OCI-LY3 (cell line): ENCODE results near the gene TENM4.
"Not testable (repeated sequence)": the region's sequence is repeated elsewhere in the genome, so short reads cannot be mapped to it uniquely, and the experiment has no call there.

Experiments
- H2AFZ ChIP-seq: fragments of 200-600, 300-600 bp; shearing (Covaris generic); 2 replicates; pipeline ENCODE4 v1.6.0; 2014; ENCODE audit warnings: antibody characterized with exemption, low read depth, low read length
- H3K27ac ChIP-seq: fragments of 200-600, 300-600 bp; sonication (generic); 2 replicates; pipeline ENCODE4 v1.5.1; 2014; ENCODE audit warnings: mild to moderate bottlenecking, low read length, moderate library complexity, mixed read lengths
- H3K27me3 ChIP-seq: fragments of 200-600, 300-600 bp; sonication (generic); 2 replicates; pipeline ENCODE4 v1.6.1; 2014; ENCODE audit warnings: low read depth, low read length, mixed read lengths
- H3K36me3 ChIP-seq: fragments of 200-600, 300-600 bp; sonication (generic); replicated peaks from 2 replicates; pipeline ENCODE3; 2014; ENCODE audit warnings: low read depth, low read length, mixed read lengths
- H3K4me1 ChIP-seq: fragments of 300-600, 200-600 bp; sonication (generic); 2 replicates; pipeline ENCODE4 v1.6.1; 2014; ENCODE audit warnings: low read length, mixed read lengths
- H3K4me2 ChIP-seq: fragments of 200-600, 300-600 bp; sonication (generic); 2 replicates; pipeline ENCODE4 v1.6.1; 2014; ENCODE audit warnings: low read length, mixed read lengths
- H3K4me3 ChIP-seq: fragments of 300-600, 200-600 bp; sonication (generic); 2 replicates; pipeline ENCODE4 v1.5.1; 2014; ENCODE audit warnings: antibody characterized with exemption, mild to moderate bottlenecking, low read length, moderate library complexity
- H3K79me2 ChIP-seq: fragments of 300-600, 200-600 bp; shearing (Covaris generic); 2 replicates; pipeline ENCODE4 v1.6.1; 2014; ENCODE audit warnings: mild to moderate bottlenecking, low read length, mixed read lengths
- H3K9ac ChIP-seq: fragments of 300-600, 200-600 bp; shearing (Covaris generic); 2 replicates; pipeline ENCODE4 v1.6.0; 2014; ENCODE audit warnings: mild to moderate bottlenecking, low read length, moderate library complexity
- H3K9me3 ChIP-seq: fragments of 200-600, 300-600 bp; shearing (Covaris generic); 2 replicates; pipeline ENCODE4 v1.6.1; 2014; ENCODE audit warnings: low read length, mixed read lengths; ENCODE audit not compliant: insufficient read depth
- H4K20me1 ChIP-seq: fragments of 200-600, 300-600 bp; sonication (generic); 2 replicates; pipeline ENCODE4 v1.6.1; 2016; ENCODE audit warnings: low read length, mixed read lengths; ENCODE audit not compliant: insufficient read depth
- EZH2phosphoT487 ChIP-seq: fragments of 200-600 bp; shearing (Covaris generic); IDR thresholded peaks from 2 replicates; pipeline ENCODE4 v1.6.1; 2018; ENCODE audit warnings: antibody characterized with exemption, mixed run types, low read depth
- TF ChIP-seq, protein P1 (sequence below): fragments of 200-600, 300-600 bp; sonication (generic); IDR thresholded peaks from 2 replicates; pipeline ENCODE4 v1.5.1; 2014; ENCODE audit warnings: antibody characterized with exemption, low read length, low read depth

The TENM4 gene

DNA sequence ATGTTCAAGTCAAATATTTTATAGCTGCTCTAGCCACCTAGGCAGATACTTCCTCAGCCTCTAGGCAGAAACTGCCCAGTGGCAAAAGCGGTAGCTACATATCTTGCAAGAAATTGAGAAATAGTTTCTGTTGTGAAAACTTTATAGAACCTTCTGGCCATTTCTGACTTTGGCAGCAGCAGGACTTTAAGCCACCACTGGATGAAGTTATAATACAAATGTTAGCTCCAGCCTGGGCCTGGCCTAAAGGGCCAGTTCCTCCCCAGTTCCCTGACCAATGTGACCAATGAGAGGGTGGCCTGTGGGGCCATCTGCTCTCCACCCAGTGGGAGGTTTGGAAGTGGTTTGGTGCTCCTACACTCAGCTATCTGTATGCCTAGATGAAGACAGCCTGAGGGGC lies 612.2 kb downstream of the TENM4 start:
- Histone ChIP-seq H3K4me1 (no peaks in the 10 kb centered on the region), H3K9ac (no peak overlapping the region), H3K4me3 (no peak overlapping the region), H3K4me2 (no peak overlapping the region), H2AFZ (no peak overlapping the region), H3K27me3 (no peaks in the 10 kb centered on the region), H3K79me2 (no peaks in the 10 kb centered on the region), H3K9me3 (no peaks in the 10 kb centered on the region), H3K27ac (no peak overlapping the region), H3K36me3 (no peaks in the 10 kb centered on the region), H4K20me1 (no peaks in the 10 kb centered on the region)
- TF ChIP-seq, protein P1, sequence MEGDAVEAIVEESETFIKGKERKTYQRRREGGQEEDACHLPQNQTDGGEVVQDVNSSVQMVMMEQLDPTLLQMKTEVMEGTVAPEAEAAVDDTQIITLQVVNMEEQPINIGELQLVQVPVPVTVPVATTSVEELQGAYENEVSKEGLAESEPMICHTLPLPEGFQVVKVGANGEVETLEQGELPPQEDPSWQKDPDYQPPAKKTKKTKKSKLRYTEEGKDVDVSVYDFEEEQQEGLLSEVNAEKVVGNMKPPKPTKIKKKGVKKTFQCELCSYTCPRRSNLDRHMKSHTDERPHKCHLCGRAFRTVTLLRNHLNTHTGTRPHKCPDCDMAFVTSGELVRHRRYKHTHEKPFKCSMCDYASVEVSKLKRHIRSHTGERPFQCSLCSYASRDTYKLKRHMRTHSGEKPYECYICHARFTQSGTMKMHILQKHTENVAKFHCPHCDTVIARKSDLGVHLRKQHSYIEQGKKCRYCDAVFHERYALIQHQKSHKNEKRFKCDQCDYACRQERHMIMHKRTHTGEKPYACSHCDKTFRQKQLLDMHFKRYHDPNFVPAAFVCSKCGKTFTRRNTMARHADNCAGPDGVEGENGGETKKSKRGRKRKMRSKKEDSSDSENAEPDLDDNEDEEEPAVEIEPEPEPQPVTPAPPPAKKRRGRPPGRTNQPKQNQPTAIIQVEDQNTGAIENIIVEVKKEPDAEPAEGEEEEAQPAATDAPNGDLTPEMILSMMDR, result no peak
- no peak for TF ChIP-seq EZH2phosphoT487

DNA sequence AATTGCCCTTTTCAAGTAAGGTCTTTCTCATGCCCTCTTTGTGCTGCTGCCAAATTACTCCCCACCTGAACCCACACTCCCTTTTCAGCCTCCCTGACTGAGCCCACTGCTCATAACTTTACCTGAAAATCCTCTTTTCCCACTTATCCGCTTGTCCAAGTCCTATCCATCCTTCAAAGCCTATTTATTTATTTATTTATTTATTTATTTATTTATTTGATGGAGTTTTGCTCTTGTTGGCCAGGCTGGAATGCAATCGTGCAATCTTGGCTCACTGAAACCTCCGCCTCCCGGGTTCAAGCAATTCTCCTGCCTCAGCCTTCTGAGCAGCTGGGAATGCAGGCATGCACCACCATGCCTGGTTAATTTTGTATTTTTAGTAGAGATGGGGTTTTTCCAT lies 613.5 kb downstream of the TENM4 start:
- not testable (repeated sequence) for H4K20me1 ChIP-seq, H3K4me1 ChIP-seq, H2AFZ ChIP-seq, H3K36me3 ChIP-seq, H3K79me2 ChIP-seq, H3K9ac ChIP-seq, H3K4me2 ChIP-seq, H3K27me3 ChIP-seq, H3K27ac ChIP-seq, H3K4me3 ChIP-seq, H3K9me3 ChIP-seq

DNA sequence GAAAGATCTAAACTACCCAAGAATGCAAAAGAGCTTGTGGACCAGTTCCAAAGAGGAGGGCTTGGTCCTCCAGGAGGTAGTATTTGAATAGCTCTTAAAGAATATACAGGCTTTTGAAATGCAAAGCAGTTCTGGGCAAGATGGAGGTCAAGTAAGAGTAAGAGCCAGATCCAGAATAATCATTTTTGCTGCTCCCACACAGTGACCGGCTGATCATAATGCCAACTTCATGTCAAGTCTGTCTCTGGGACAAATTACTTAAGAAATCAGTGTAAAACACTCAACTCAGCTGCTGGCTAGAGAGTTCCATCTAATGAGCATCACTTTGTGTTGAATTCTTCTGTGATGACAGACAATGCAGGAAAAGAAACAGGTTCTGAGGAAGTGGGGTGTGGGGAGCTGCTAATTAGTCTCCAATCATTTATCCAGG lies 615.2 kb downstream of the TENM4 start:
- TF ChIP-seq, protein P1, result no peak
- no peak for TF ChIP-seq EZH2phosphoT487
- no peak overlapping the region for H3K4me2 ChIP-seq
- no peaks in the 10 kb centered on the region for H3K9me3 ChIP-seq
- no peaks in the 10 kb centered on the region for H3K27me3 ChIP-seq
- H4K20me1 ChIP-seq, result no peaks in the 10 kb centered on the region
- H3K4me3 ChIP-seq, result no peak overlapping the region
- H3K36me3 ChIP-seq, result no peaks in the 10 kb centered on the region
- no peak overlapping the region for H2AFZ ChIP-seq
- no peak overlapping the region for H3K27ac ChIP-seq
- H3K79me2 ChIP-seq, result no peaks in the 10 kb centered on the region
- no peaks in the 10 kb centered on the region for H3K4me1 ChIP-seq
- H3K9ac ChIP-seq, result no peak overlapping the region

DNA sequence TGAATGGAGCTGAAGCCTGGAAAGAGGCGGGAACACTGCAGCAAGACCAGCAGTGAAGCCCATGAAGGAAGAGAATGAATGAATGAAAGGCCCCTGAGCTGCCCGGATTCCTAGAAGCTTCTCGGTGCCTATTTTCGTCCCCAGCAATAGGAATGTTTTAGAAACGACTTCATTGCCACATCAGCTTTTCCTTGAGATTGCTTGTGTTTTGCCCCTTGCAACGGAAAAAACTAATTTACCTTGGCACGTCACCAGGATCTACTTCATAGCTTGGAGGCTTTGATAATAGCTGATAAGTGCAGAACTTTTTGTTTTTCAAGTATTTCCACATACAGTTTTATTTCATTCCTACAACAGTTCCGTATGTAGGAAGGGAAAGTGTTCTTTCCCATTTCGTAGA lies 617.2 kb downstream of the TENM4 start:
- Histone ChIP-seq H4K20me1 (no peaks in the 10 kb centered on the region), H3K9me3 (no peaks in the 10 kb centered on the region), H3K79me2 (no peaks in the 10 kb centered on the region), H2AFZ (no peak overlapping the region), H3K27ac (no peak overlapping the region), H3K36me3 (no peaks in the 10 kb centered on the region), H3K4me2 (no peak overlapping the region), H3K9ac (no peak overlapping the region), H3K4me3 (no peak overlapping the region), H3K27me3 (no peaks in the 10 kb centered on the region), H3K4me1 (no peaks in the 10 kb centered on the region)
- TF ChIP-seq EZH2phosphoT487, result no peak
- TF ChIP-seq, protein P1, result no peak

DNA sequence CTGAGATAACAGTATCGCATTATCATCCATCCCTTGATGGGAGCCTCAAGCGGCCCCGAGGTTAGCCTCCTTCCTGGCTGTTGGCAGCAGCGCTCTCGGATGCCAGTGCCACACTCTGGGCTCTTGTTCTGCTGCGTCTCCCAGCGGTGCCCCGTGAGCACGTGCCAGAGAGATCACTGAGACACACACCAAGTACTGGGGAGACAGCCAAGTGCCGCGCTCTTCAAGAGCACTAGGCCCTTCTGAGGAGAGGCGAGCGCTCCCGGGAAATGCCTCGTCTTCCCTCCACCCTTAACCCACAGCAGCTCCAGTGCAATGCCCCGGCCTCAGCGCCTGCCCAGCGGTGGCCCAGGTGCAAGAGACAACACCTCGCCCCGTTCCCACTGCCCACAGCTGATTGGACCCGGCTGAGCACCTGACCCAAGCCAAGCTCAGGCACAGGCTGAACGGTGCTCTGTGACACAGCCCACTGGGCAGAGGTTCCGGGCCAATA lies 617.9 kb downstream of the TENM4 start:
- H3K27me3 ChIP-seq, result no peaks in the 10 kb centered on the region
- TF ChIP-seq, protein P1, result no peak
- no peak for TF ChIP-seq EZH2phosphoT487
- H3K27ac ChIP-seq, result no peak overlapping the region
- H3K9ac ChIP-seq, result no peak overlapping the region
- H3K4me3 ChIP-seq, result no peak overlapping the region
- no peak overlapping the region for H3K4me2 ChIP-seq
- no peaks in the 10 kb centered on the region for H3K79me2 ChIP-seq
- H3K4me1 ChIP-seq, result no peaks in the 10 kb centered on the region
- no peak overlapping the region for H2AFZ ChIP-seq
- H3K9me3 ChIP-seq, result no peaks in the 10 kb centered on the region
- H4K20me1 ChIP-seq, result no peaks in the 10 kb centered on the region
- H3K36me3 ChIP-seq, result no peaks in the 10 kb centered on the region
